Testis (tissue), 3 donors: Measurements from ENCODE around the gene ATP13A1. TPM values are rescaled to one million over a fixed set of nuclear protein-coding genes. Genes with fewer than 3 reads are reported as not detected.
"Not testable (repeated sequence)": the region's sequence is repeated elsewhere in the genome, so short reads cannot be mapped to it uniquely, and the experiment has no call there.

ENCODE experiments used
- DNase-seq: peaks from one replicate; pipeline ENCODE4 v3.0.0-alpha.2; 2019
- H3K27ac ChIP-seq, 2 donors: fragments of 200-600 bp; sonication (generic); one replicate each; pipeline ENCODE4 v1.5.1; 2019
- H3K27me3 ChIP-seq: fragments of 200-600 bp; sonication (generic); one replicate; pipeline ENCODE4 v1.5.1; 2019
- H3K36me3 ChIP-seq: fragments of 200-600 bp; sonication (generic); one replicate; pipeline ENCODE4 v1.5.1; 2017; ENCODE audit warnings: low read depth; ENCODE audit errors: missing control alignments
- H3K4me1 ChIP-seq: fragments of 200-600 bp; sonication (generic); one replicate; pipeline ENCODE4 v1.5.1; 2019
- H3K4me3 ChIP-seq, 2 donors: fragments of 200-600 bp; sonication (generic); one replicate each; pipeline ENCODE4 v1.5.1; 2017 to 2019
- H3K9me3 ChIP-seq: fragments of 200-600 bp; sonication (generic); one replicate; pipeline ENCODE4 v1.5.1; 2017
- CTCF ChIP-seq, 3 experiments: fragments of 450-650 bp in 2 of 3; fragments of 200-600 bp in 1 of 3; sonication (generic) in 1 of 3; IDR thresholded peaks; one replicate each; pipeline ENCODE4 v1.5.1; 2016 to 2019; ENCODE audit warnings: antibody characterized with exemption in 3 of 3, mild to moderate bottlenecking in 2 of 3, moderate library complexity in 1 of 3
- POLR2A ChIP-seq: fragments of 450-650 bp; IDR thresholded peaks from one replicate; pipeline ENCODE4 v1.6.1; 2017; ENCODE audit warnings: antibody characterized with exemption, mild to moderate bottlenecking, moderate library complexity
- WGBS, 2 donors: methylation state at CpG; one replicate each; pipeline ENCODE4 v1.1.5; 2018; 5-methylcytosine and 5-hydroxymethylcytosine counted together
- intact Hi-C: fragments of 100-400 bp; cut with DNase I; formaldehyde crosslinking; loops from one replicate; pipeline ENCODE4 v1.15.1; 2023; ENCODE audit warnings: low total_unique reads
- polyA plus RNA-seq: library from polyadenylated mRNA; stranded (reverse); fragments of 350-450 nt; fragmentation: Illumina TruSeq; extraction: RNeasy Lipid Tissue Mini Kit (QIAGEN cat#74804); gene quantifications from one replicate; pipeline ENCODE4 v1.2.3, GENCODE V29; 2014; ENCODE audit warnings: low read depth, low replicate concordance; ENCODE audit not compliant: insufficient read depth
- total RNA-seq, 2 donors: library from RNA; depleted of rRNA; stranded (reverse); fragments of >200 nt; gene quantifications; one replicate each; pipeline ENCODE4 v1.2.3, GENCODE V29; 2016

The ATP13A1 gene
- total and polyA plus RNA-seq, 3 donors from 2014 or later, result 64.1 to 360 (median 292) TPM

- intact Hi-C loops, result no loop called here
- Histone ChIP-seq H3K36me3 (no peaks in the 10 kb centered on the region), H3K4me1 (no peaks in the 10 kb centered on the region), H3K27me3 (no peaks in the 10 kb centered on the region), H3K27ac (no peak overlapping the region), H3K9me3 (no peaks in the 10 kb centered on the region), H3K4me3 (no peak overlapping the region)
- TF ChIP-seq CTCF (IDR thresholded peaks at IDR 0.05), result no peak
- TF ChIP-seq POLR2A, result no peak
- WGBS, 2 donors, result 84 to 91% methylated on average over 6 of the region's 6 CpGs
- DNase-seq, result no peak
Measured at GRCh38 chr19:19704836-19705235, 41.4 kb upstream of the ATP13A1 start.

GRCh38 chr19:19700493-19700892, 37.0 kb upstream of the ATP13A1 start:
- 90 to 91% methylated on average over 1 of the region's 1 CpG for WGBS, 2 donors
- H3K9me3 ChIP-seq, intact Hi-C loops: not testable (repeated sequence)

GRCh38 chr19:19697589-19697988, 34.1 kb upstream of the ATP13A1 start:
- no peaks in the 10 kb centered on the region for H3K36me3 ChIP-seq
- TF ChIP-seq POLR2A (no peak), CTCF (IDR thresholded peaks at IDR 0.05) (no peak)
- 93% methylated on average over 5 of the region's 5 CpGs for WGBS, 2 donors
- intact Hi-C loops, result no loop called here
- no peak for DNase-seq
- no peaks in the 10 kb centered on the region for H3K4me1 ChIP-seq
- H3K9me3 ChIP-seq, result no peaks in the 10 kb centered on the region
- no peaks in the 10 kb centered on the region for H3K27me3 ChIP-seq
- H3K27ac ChIP-seq, result no peak overlapping the region
- H3K4me3 ChIP-seq, result no peak overlapping the region

More at GRCh38 chr19:19700493-19700892, 37.0 kb upstream of the ATP13A1 start:
- not testable (repeated sequence) for H3K4me1 ChIP-seq, DNase-seq, H3K4me3 ChIP-seq, H3K27ac ChIP-seq, H3K36me3 ChIP-seq, H3K27me3 ChIP-seq

- no peak overlapping the region for H3K27ac ChIP-seq
- H3K4me3 ChIP-seq, result no peak overlapping the region
- H3K4me1 ChIP-seq, result no peaks in the 10 kb centered on the region
- H3K9me3 ChIP-seq, result no peaks in the 10 kb centered on the region
- no peaks in the 10 kb centered on the region for H3K27me3 ChIP-seq
- TF ChIP-seq CTCF (IDR thresholded peaks at IDR 0.05), result no peak
- TF ChIP-seq POLR2A, result no peak
- 80 to 84% methylated on average over 2 of the region's 2 CpGs for WGBS, 2 donors
- no peak for DNase-seq
- no peaks in the 10 kb centered on the region for H3K36me3 ChIP-seq
- intact Hi-C loops, result no loop called here
Measured at GRCh38 chr19:19696386-19696785, 32.9 kb upstream of the ATP13A1 start.

- no peaks in the 10 kb centered on the region for H3K36me3 ChIP-seq
- H3K9me3 ChIP-seq, result no peaks in the 10 kb centered on the region
- H3K4me3 ChIP-seq, result no peak overlapping the region
- no peak for DNase-seq
- WGBS, 2 donors, result 89 to 91% methylated on average over 10 of the region's 10 CpGs
- H3K27me3 ChIP-seq, result no peaks in the 10 kb centered on the region
- intact Hi-C loops, result no loop called here
- no peak overlapping the region for H3K27ac ChIP-seq
- no peaks in the 10 kb centered on the region for H3K4me1 ChIP-seq
- no peak for TF ChIP-seq CTCF (IDR thresholded peaks at IDR 0.05)
- no peak for TF ChIP-seq POLR2A
Measured at GRCh38 chr19:19691683-19692082, 28.2 kb upstream of the ATP13A1 start.

GRCh38 chr19:19689023-19689422, 25.5 kb upstream of the ATP13A1 start:
- DNase-seq, H3K9me3 ChIP-seq, H3K27me3 ChIP-seq, H3K36me3 ChIP-seq, intact Hi-C loops, H3K4me1 ChIP-seq, H3K27ac ChIP-seq, H3K4me3 ChIP-seq: not testable (repeated sequence)
- 96 to 98% methylated on average over 10 of the region's 10 CpGs for WGBS, 2 donors
